ENCODE data around the gene IFIT2. TPM values are rescaled to one million over a fixed set of nuclear protein-coding genes. Genes with fewer than 3 reads are reported as not detected.
A peak's percentile ranks its signal among the peaks of the same experiment; 100 is the strongest.
"Not testable (repeated sequence)": the region's sequence is repeated elsewhere in the genome, so short reads cannot be mapped to it uniquely, and the experiment has no call there.

Gene IFIT2
- total RNA-seq, 2 donors from 2014 or later: 4.1 TPM

GRCh38 chr10:89281606-89282395 is 20.0 kb upstream of the IFIT2 start:
- WGBS: 81% methylated on average over 4 of the region's 4 CpGs
- H3K27ac ChIP-seq: no peak overlapping the region

GRCh38 chr10:89283025-89283935 is 18.6 kb upstream of the IFIT2 start:
- WGBS: 17% methylated on average over 6 of the region's 6 CpGs

More at GRCh38 chr10:89281606-89282395, 20.0 kb upstream of the IFIT2 start:
- Histone ChIP-seq H3K9me3 (no peaks in the 10 kb centered on the region), H3K36me3 (no peaks in the 10 kb centered on the region), H3K4me3 (no peak overlapping the region), H3K4me1 (replicated peaks) (peaks cover 7% of the 10 kb centered on the region), H3K27me3 (replicated peaks; ENCODE audit: insufficient read depth) (no peaks in the 10 kb centered on the region)
- TF ChIP-seq CTCF (IDR thresholded peaks at IDR 0.05) (no peak), POLR2A (IDR thresholded peaks at IDR 0.05) (no peak), POLR2AphosphoS5 (IDR thresholded peaks at IDR 0.05) (no peak)
- intact Hi-C loops (cut with DNase I): no loop called here
- no peak for DNase-seq (ENCODE audit: low spot score)

GRCh38 chr10:89283936-89284475 is 17.8 kb upstream of the IFIT2 start:
- Histone ChIP-seq H3K27ac (peak overlapping the region; percentile 49 to 59), H3K36me3 (no peaks in the 10 kb centered on the region), H3K9me3 (no peaks in the 10 kb centered on the region), H3K4me3 (no peak overlapping the region), H3K27me3 (replicated peaks; ENCODE audit: insufficient read depth) (no peaks in the 10 kb centered on the region), H3K4me1 (replicated peaks) (peaks cover 7% of the 10 kb centered on the region)
- no peak for TF ChIP-seq CTCF (IDR thresholded peaks at IDR 0.05)
- TF ChIP-seq POLR2AphosphoS5 (IDR thresholded peaks at IDR 0.05): no peak
- TF ChIP-seq POLR2A (IDR thresholded peaks at IDR 0.05): no peak
- intact Hi-C loops (cut with DNase I): no loop called here
- no peak for DNase-seq (ENCODE audit: low spot score)
- WGBS: 12% methylated on average over 4 of the region's 4 CpGs

More at GRCh38 chr10:89283025-89283935, 18.6 kb upstream of the IFIT2 start:
- no peak for TF ChIP-seq POLR2A (IDR thresholded peaks at IDR 0.05)
- no peak for TF ChIP-seq POLR2AphosphoS5 (IDR thresholded peaks at IDR 0.05)
- TF ChIP-seq CTCF (IDR thresholded peaks at IDR 0.05): peak in 1 of 4 experiments; percentile 9
- Histone ChIP-seq H3K4me1 (replicated peaks) (peaks cover 7% of the 10 kb centered on the region), H3K36me3 (no peaks in the 10 kb centered on the region), H3K27me3 (replicated peaks; ENCODE audit: insufficient read depth) (no peaks in the 10 kb centered on the region), H3K27ac (peak overlapping the region; percentile 49 to 59), H3K9me3 (no peaks in the 10 kb centered on the region), H3K4me3 (no peak overlapping the region)
- no peak for DNase-seq (ENCODE audit: low spot score)
- intact Hi-C loops (cut with DNase I): no loop called here

- H3K4me3 ChIP-seq; H3K4me1 ChIP-seq (replicated peaks); H3K9me3 ChIP-seq; intact Hi-C loops (cut with DNase I); H3K36me3 ChIP-seq; DNase-seq (ENCODE audit: low spot score); H3K27me3 ChIP-seq (replicated peaks; ENCODE audit: insufficient read depth): not testable (repeated sequence)
- WGBS: 84% methylated on average over 6 of the region's 6 CpGs
- H3K27ac ChIP-seq: peak overlapping the region in 1 of 2 donors; percentile 49
Measured at GRCh38 chr10:89284711-89285110, 17.1 kb upstream of the IFIT2 start.

- H3K9me3 ChIP-seq; H3K27ac ChIP-seq; H3K4me3 ChIP-seq; DNase-seq (ENCODE audit: low spot score); intact Hi-C loops (cut with DNase I); H3K27me3 ChIP-seq (replicated peaks; ENCODE audit: insufficient read depth); H3K36me3 ChIP-seq; H3K4me1 ChIP-seq (replicated peaks): not testable (repeated sequence)
- 63% methylated on average over 4 of the region's 4 CpGs for WGBS
Measured at GRCh38 chr10:89285303-89285702, 16.5 kb upstream of the IFIT2 start.
